GM21528 (cell line): ENCODE measurements around the gene TSSK2.
A peak's percentile ranks its signal among the peaks of the same experiment; 100 is the strongest.

Experiments
- ATAC-seq: cut with Tn5 transposase; IDR thresholded peaks from one replicate; pipeline ENCODE4 v1.9.1; 2021; ENCODE audit warnings: mild to moderate bottlenecking, moderate library complexity; ENCODE audit not compliant: unreplicated experiment, low FRiP score

The TSSK2 gene

DNA sequence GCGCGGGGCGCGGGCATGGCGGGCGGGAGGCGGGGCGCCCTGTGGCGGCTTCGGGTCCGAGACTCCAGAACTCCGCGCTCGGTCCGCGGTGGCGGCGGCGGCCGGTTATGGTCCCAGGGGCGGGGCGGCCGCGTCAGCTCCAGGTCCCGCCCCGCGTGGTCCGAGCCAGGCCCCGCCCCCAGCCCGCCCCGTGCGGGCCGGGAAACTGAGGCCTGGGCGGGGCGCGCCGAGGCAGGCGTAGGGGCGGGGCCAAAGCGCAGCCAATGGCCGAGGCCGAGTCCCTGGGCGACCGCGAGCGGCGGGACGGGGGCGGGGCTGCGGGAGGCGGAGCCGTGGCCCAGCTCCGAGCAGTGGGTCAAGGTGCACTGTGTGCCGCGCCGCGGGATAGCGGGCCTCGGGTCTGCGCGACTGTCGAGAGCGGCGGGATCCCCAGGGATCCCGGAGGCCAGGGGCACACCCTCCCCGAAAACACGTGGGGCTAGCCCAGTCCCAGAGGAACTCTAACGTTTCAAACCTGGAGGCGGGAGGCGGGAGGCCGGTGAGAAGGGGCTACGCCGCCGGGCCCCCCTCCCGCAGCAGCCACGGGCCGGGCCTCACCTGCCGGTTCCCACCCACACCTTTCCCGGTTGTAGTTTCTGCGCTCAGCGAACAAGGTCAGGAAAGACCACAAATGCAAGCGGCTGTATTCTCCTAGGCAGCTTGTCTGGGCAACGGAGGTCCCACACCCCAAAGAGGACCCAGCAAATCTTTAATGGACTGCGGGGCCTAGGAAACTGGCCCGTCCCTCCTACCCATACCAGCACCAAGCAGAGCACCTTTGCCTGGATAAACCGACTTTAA, 47.8 kb downstream of the TSSK2 start, which contains the start of gene SLC25A1:
Gene SLC25A1, minus strand, starts transcription at position 80 of the 840 bp plus-strand sequence. Its CDS starts 63 bp downstream, at position 17.
- peak; percentile 60 for ATAC-seq

DNA sequence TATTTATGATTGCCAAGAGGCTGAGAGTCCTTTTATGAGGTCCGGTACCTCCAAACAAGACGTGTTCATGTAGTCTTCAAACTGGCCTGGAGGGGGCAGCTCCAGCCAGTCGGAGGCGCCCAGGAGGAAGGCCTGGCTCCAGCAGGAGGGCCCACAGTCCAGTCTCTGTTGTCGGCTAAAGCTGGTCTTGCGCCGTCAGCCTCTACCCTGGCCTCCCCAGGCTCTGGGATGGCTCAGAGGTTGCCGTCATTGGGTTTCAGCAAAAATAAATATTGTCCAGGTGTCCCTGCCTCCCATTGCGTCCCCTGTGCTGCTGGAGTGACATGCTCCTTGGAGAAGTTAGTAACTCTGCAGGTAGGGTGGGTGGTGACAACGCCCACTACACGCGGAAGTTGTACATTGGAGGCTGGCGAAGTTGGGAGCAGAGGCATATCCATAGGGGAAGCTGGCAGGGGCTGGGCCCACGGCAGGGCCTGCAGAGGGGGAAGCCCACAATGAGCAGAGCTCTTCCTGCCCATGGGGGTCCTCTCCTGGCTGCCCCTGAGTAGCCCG, 48.5 kb downstream of the TSSK2 start:
- ATAC-seq: peak; percentile 23

DNA sequence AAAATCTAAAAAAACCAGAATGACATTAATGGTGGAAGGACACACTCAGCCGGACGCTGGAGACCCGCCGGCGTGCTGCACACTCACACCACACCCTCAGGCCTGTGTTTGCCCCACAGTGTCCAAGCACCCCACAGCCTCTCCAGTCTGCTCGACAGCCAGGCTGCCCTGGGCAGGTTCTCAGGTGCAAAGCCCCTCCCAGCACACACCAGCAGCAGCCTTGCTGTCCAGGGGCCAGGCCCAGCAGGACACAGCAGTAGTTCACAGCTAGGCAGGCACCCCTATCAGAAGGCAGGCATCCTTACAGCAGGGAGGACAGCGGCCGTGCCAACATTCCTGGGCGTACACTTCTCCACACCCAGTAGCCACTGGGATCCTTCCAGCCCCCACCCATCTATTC, 49.1 kb downstream of the TSSK2 start:
- no peak for ATAC-seq

DNA sequence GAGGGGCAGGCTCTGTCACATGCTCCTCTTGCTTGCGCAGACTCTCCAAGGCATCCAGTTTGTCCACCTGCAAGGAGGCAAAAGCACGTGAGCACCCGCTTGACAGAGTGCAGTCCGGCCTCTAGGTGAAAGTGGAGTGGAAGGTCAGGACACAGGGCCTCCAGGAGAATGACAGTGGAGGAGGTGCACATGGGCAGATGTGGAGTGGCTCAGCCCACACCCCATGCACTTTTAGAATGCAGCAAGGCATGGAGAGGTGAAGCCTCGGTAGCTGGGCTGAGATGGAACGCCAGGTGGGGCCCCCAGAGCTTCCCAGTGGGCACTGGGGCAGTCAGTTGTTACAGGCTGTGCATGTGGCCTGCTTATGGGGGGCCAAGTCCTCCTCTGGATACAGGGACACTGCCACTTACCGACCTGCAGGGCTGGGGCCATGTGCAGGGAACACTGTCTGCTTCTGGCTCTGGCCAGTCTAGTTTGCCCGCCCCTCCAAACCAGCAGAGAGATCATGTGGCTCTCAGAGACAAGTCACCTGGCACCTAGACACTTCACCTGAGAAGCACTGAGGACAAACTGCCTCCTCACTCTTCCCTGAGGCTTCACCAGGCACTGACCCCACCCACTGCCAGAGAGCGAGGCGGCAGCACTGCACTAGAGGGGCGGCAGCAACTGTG, 49.8 kb downstream of the TSSK2 start:
- ATAC-seq: no peak

DNA sequence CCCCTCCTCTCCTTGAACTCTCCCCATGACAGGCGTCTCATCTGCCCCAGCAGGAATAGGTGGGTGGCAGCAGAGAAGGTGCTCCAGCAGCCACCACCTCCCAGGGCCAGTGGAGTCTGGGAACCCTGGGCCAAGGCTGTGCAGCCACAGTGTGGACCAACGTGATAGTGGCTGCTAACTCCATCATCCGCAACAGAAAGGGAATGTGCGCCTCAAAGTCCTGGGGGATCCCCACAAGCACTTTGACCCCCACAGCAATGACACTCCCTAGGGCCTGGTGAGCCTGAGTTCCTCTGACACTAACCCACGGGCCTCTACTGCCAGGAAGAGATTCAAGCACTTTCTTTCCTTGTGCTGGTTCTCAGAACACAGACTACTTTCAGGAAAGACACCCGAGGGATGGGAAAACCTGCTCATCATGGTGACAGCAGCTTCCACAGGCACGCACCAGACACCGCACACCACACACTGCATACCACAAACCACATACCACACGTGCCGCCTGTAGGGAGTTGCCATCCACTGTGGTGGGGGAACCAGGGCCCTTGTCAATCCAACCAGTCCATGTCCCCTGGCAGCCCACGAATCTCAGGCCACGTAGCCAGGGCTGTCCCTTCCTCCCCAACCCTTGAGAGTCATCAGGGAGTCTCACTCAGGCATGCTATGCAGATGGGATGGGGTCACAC, 50.8 kb downstream of the TSSK2 start:
- ATAC-seq: no peak
